Activated T-helper 2 cell treated with anti-CD3 and anti-CD28 coated beads, Interferon-gamma antibody, Interleukin-2, Interleukin-4, amounts not matched to agents 10 μg/mL and 5 μg/mL and 100 μg/mL, durations not matched to agents 14 hours and 24 hours and 36 hours (primary cell): ENCODE measurements around the gene PLXNA1. TPM values are rescaled to one million over a fixed set of nuclear protein-coding genes. Genes with fewer than 3 reads are reported as not detected.

Experiments used
- DNase-seq: peaks from one replicate; pipeline ENCODE4 v3.0.0; 2021; ENCODE audit warnings: low spot score
- H3K27ac Mint-ChIP-seq: one replicate; pipeline ENCODE4 v1.8.0; 2021; ENCODE audit warnings: mixed read lengths
- H3K27me3 Mint-ChIP-seq: one replicate; pipeline ENCODE4 v1.8.0; 2021; ENCODE audit warnings: low read depth, mixed read lengths
- H3K36me3 Mint-ChIP-seq: one replicate; pipeline ENCODE4 v1.8.0; 2021; ENCODE audit warnings: low read depth, mixed read lengths
- H3K4me1 Mint-ChIP-seq: one replicate; pipeline ENCODE4 v1.8.0; 2021; ENCODE audit warnings: low read depth, mixed read lengths
- H3K4me3 Mint-ChIP-seq: one replicate; pipeline ENCODE4 v1.8.0; 2021; ENCODE audit warnings: low read depth, mild to moderate bottlenecking, moderate library complexity, mixed read lengths
- H3K9me3 Mint-ChIP-seq: one replicate; pipeline ENCODE4 v1.8.0; 2021; ENCODE audit warnings: mixed read lengths
- intact Hi-C: fragments of 100-400 bp; cut with micrococcal nuclease; formaldehyde crosslinking; loops from one replicate; pipeline ENCODE4 v1.15.1; 2023
- total RNA-seq: library from RNA; stranded (reverse); gene quantifications from 2 replicates; pipeline ENCODE4 v1.2.3, GENCODE V29; 2022

The PLXNA1 gene
- total RNA-seq, 1 donor from 2014 or later, result 18.9 TPM

GRCh38 chr3:126964261-126964660, 18.7 kb upstream of the PLXNA1 start:
- Mint-ChIP-seq H3K27me3 (no peaks in the 10 kb centered on the region), H3K36me3 (no peaks in the 10 kb centered on the region), H3K27ac (no peak overlapping the region), H3K4me3 (no peak overlapping the region), H3K4me1 (no peaks in the 10 kb centered on the region), H3K9me3 (no peaks in the 10 kb centered on the region)
- no peak for DNase-seq
- intact Hi-C loops, result no loop called here

GRCh38 chr3:126964950-126965349, 18.0 kb upstream of the PLXNA1 start:
- H3K27ac Mint-ChIP-seq, result no peak overlapping the region
- intact Hi-C loops, result no loop called here

GRCh38 chr3:126965526-126966080, 17.3 kb upstream of the PLXNA1 start:
- intact Hi-C loops, result no loop called here
- Mint-ChIP-seq H3K4me3 (no peak overlapping the region), H3K27ac (no peak overlapping the region), H3K36me3 (no peaks in the 10 kb centered on the region), H3K9me3 (no peaks in the 10 kb centered on the region), H3K4me1 (no peaks in the 10 kb centered on the region), H3K27me3 (peaks cover 3% of the 10 kb centered on the region)
- no peak for DNase-seq

More at GRCh38 chr3:126964950-126965349, 18.0 kb upstream of the PLXNA1 start:
- Mint-ChIP-seq H3K27me3 (no peaks in the 10 kb centered on the region), H3K36me3 (no peaks in the 10 kb centered on the region), H3K4me3 (no peak overlapping the region), H3K4me1 (no peaks in the 10 kb centered on the region), H3K9me3 (no peaks in the 10 kb centered on the region)
- no peak for DNase-seq

GRCh38 chr3:126967386-126967785, 15.5 kb upstream of the PLXNA1 start:
- H3K27ac Mint-ChIP-seq, result no peak overlapping the region
- H3K4me1 Mint-ChIP-seq, result no peaks in the 10 kb centered on the region
- H3K27me3 Mint-ChIP-seq, result peaks cover 4% of the 10 kb centered on the region
- no peak overlapping the region for H3K4me3 Mint-ChIP-seq
- intact Hi-C loops, result no loop called here
- no peak for DNase-seq
- no peaks in the 10 kb centered on the region for H3K9me3 Mint-ChIP-seq
- H3K36me3 Mint-ChIP-seq, result no peaks in the 10 kb centered on the region

GRCh38 chr3:126968391-126969390, 14.2 kb upstream of the PLXNA1 start:
- H3K36me3 Mint-ChIP-seq, result no peaks in the 10 kb centered on the region
- no peaks in the 10 kb centered on the region for H3K4me1 Mint-ChIP-seq
- H3K9me3 Mint-ChIP-seq, result no peaks in the 10 kb centered on the region
- H3K27ac Mint-ChIP-seq, result no peak overlapping the region
- peaks cover 4% of the 10 kb centered on the region for H3K27me3 Mint-ChIP-seq
- no peak for DNase-seq
- intact Hi-C loops, result no loop called here
- H3K4me3 Mint-ChIP-seq, result no peak overlapping the region

GRCh38 chr3:126969586-126969985, 13.3 kb upstream of the PLXNA1 start:
- Mint-ChIP-seq H3K9me3 (peaks cover 6% of the 10 kb centered on the region), H3K36me3 (no peaks in the 10 kb centered on the region), H3K4me3 (no peak overlapping the region), H3K27me3 (peaks cover 4% of the 10 kb centered on the region), H3K4me1 (no peaks in the 10 kb centered on the region), H3K27ac (no peak overlapping the region)
- no peak for DNase-seq
- intact Hi-C loops, result no loop called here

- Mint-ChIP-seq H3K36me3 (no peaks in the 10 kb centered on the region), H3K4me3 (no peak overlapping the region), H3K4me1 (no peaks in the 10 kb centered on the region), H3K9me3 (peaks cover 11% of the 10 kb centered on the region), H3K27ac (no peak overlapping the region), H3K27me3 (peaks cover 7% of the 10 kb centered on the region)
- intact Hi-C loops, result no loop called here
- DNase-seq, result no peak
These were observed 12.8 kb upstream of the PLXNA1 start for GRCh38 chr3:126970101-126970500.

- intact Hi-C loops, result no loop called here
These were observed 12.0 kb upstream of the PLXNA1 start for GRCh38 chr3:126970921-126971320.

GRCh38 chr3:126971891-126972351, 11.0 kb upstream of the PLXNA1 start:
- no peak overlapping the region for H3K27ac Mint-ChIP-seq
- intact Hi-C loops, result no loop called here
- H3K9me3 Mint-ChIP-seq, result peaks cover 17% of the 10 kb centered on the region
- DNase-seq, result no peak
- H3K4me3 Mint-ChIP-seq, result no peak overlapping the region
- H3K27me3 Mint-ChIP-seq, result peaks cover 8% of the 10 kb centered on the region
- no peaks in the 10 kb centered on the region for H3K36me3 Mint-ChIP-seq
- no peaks in the 10 kb centered on the region for H3K4me1 Mint-ChIP-seq

More at GRCh38 chr3:126970921-126971320, 12.0 kb upstream of the PLXNA1 start:
- Mint-ChIP-seq H3K9me3 (peaks cover 17% of the 10 kb centered on the region), H3K27ac (no peak overlapping the region), H3K4me3 (no peak overlapping the region), H3K27me3 (peaks cover 8% of the 10 kb centered on the region), H3K36me3 (no peaks in the 10 kb centered on the region), H3K4me1 (no peaks in the 10 kb centered on the region)
- no peak for DNase-seq

GRCh38 chr3:126972866-126973265, 10.0 kb upstream of the PLXNA1 start:
- Mint-ChIP-seq H3K9me3 (peaks cover 17% of the 10 kb centered on the region), H3K27me3 (peaks cover 8% of the 10 kb centered on the region), H3K36me3 (no peaks in the 10 kb centered on the region), H3K27ac (no peak overlapping the region), H3K4me1 (no peaks in the 10 kb centered on the region), H3K4me3 (no peak overlapping the region)
- DNase-seq, result no peak
- intact Hi-C loops, result no loop called here

GRCh38 chr3:126973814-126974213, 9.1 kb upstream of the PLXNA1 start:
- no peak overlapping the region for H3K27ac Mint-ChIP-seq
- H3K27me3 Mint-ChIP-seq, result peaks cover 14% of the 10 kb centered on the region
- no peak for DNase-seq
- no peaks in the 10 kb centered on the region for H3K36me3 Mint-ChIP-seq
- intact Hi-C loops, result no loop called here
- no peak overlapping the region for H3K4me3 Mint-ChIP-seq
- H3K4me1 Mint-ChIP-seq, result no peaks in the 10 kb centered on the region
- peaks cover 17% of the 10 kb centered on the region for H3K9me3 Mint-ChIP-seq

GRCh38 chr3:126974756-126975155, 8.2 kb upstream of the PLXNA1 start:
- no peak overlapping the region for H3K4me3 Mint-ChIP-seq
- DNase-seq, result no peak
- H3K9me3 Mint-ChIP-seq, result peaks cover 17% of the 10 kb centered on the region
- peaks cover 15% of the 10 kb centered on the region for H3K27me3 Mint-ChIP-seq
- H3K27ac Mint-ChIP-seq, result no peak overlapping the region
- intact Hi-C loops, result no loop called here
- H3K36me3 Mint-ChIP-seq, result no peaks in the 10 kb centered on the region
- no peaks in the 10 kb centered on the region for H3K4me1 Mint-ChIP-seq

GRCh38 chr3:126976906-126977305, 6.0 kb upstream of the PLXNA1 start:
- H3K27me3 Mint-ChIP-seq, result peaks cover 14% of the 10 kb centered on the region
- no peak for DNase-seq
- intact Hi-C loops, result no loop called here
- H3K27ac Mint-ChIP-seq, result no peak overlapping the region
- no peak overlapping the region for H3K4me3 Mint-ChIP-seq
- H3K9me3 Mint-ChIP-seq, result peaks cover 17% of the 10 kb centered on the region
- peaks cover 4% of the 10 kb centered on the region for H3K4me1 Mint-ChIP-seq
- H3K36me3 Mint-ChIP-seq, result no peaks in the 10 kb centered on the region
